Gastrocnemius medialis (tissue), 4 donors: ENCODE results near the gene BACE1. TPM values are rescaled to one million over a fixed set of nuclear protein-coding genes. Genes with fewer than 3 reads are reported as not detected.
"Not testable (repeated sequence)": the region's sequence is repeated elsewhere in the genome, so short reads cannot be mapped to it uniquely, and the experiment has no call there.

Experiments
- ATAC-seq, 2 donors: fragments of 150-250 bp; one replicate each; pipeline ENCODE4 v1.9.1; 2016
- DNase-seq, 2 donors: peaks; one replicate each; pipeline ENCODE4 v3.0.0-alpha.2; 2019
- H3K27ac ChIP-seq, 4 donors: fragments of 200-600 bp; sonication (generic); 1 replicate in 1 of 4; 2 replicates in 3 of 4; pipeline ENCODE4 v1.5.1; 2016 to 2018; ENCODE audit warnings: mild to moderate bottlenecking in 2 of 4, moderate library complexity in 1 of 4
- H3K27me3 ChIP-seq, 3 donors: fragments of 200-600 bp; sonication (generic) in 2 of 3; 1 replicate in 1 of 3; 2 replicates in 2 of 3; pipeline versions ENCODE4 v1.5.1 to v1.6.0; 2016 to 2019; ENCODE audit warnings: mild to moderate bottlenecking in 1 of 3, moderate library complexity in 1 of 3
- H3K36me3 ChIP-seq, 2 donors: fragments of 200-600 bp; sonication (generic) in 1 of 2; one replicate each; pipeline ENCODE4 v1.5.1; 2017 to 2018
- H3K4me1 ChIP-seq, 2 donors: fragments of 200-600 bp; sonication (generic) in 1 of 2; one replicate each; pipeline ENCODE4 v1.5.1; 2016 to 2017; ENCODE audit warnings: mild to moderate bottlenecking in 2 of 2
- H3K4me3 ChIP-seq, 4 donors: fragments of 200-600 bp; sonication (generic) in 3 of 4; 1 replicate in 1 of 4; 2 replicates in 3 of 4; pipeline ENCODE4 v1.5.1; 2016 to 2019; ENCODE audit warnings: mild to moderate bottlenecking in 2 of 4
- H3K9me3 ChIP-seq, 3 donors: fragments of 200-600 bp; sonication (generic) in 2 of 3; 1 replicate in 1 of 3; 2 replicates in 2 of 3; pipeline ENCODE4 v1.5.1; 2016 to 2019
- POLR2A ChIP-seq, 2 donors: fragments of 450-650 bp; IDR thresholded peaks; one replicate each; pipeline ENCODE4 v1.6.1; 2017; ENCODE audit warnings: antibody characterized with exemption in 2 of 2, mild to moderate bottlenecking in 2 of 2, moderate library complexity in 2 of 2
- in situ Hi-C, 4 donors: fragments of 200-750 bp; cut with MboI; loops; one replicate each; pipeline versions ENCODE4 v1.15.0 to v1.8.0; 2017; ENCODE audit warnings: low sequenced_read_pairs in 4 of 4
- intact Hi-C: fragments of 100-400 bp; cut with DNase I; formaldehyde crosslinking; loops from one replicate; pipeline ENCODE4 v1.15.1; 2023; ENCODE audit warnings: low total_unique reads
- total RNA-seq, 4 donors: library from RNA; depleted of rRNA; stranded (reverse); fragments of >200 nt; gene quantifications; one replicate each; pipeline versions ENCODE4 v1.1.0 to v1.2.3, GENCODE V29; 2016
- TF ChIP-seq, protein P1 (sequence below), 5 experiments: fragments of 450-650 bp in 3 of 5; fragments of 200-600 bp in 2 of 5; sonication (generic) in 2 of 5; IDR thresholded peaks in 4 of 5; conservative IDR thresholded peaks in 1 of 5; 1 replicate in 4 of 5; 2 replicates in 1 of 5; pipeline ENCODE4 v1.5.1; 2016 to 2019; ENCODE audit warnings: antibody characterized with exemption in 5 of 5, mild to moderate bottlenecking in 3 of 5, moderate library complexity in 3 of 5

The BACE1 gene
- total RNA-seq, 4 donors from 2014 or later: 3.6 to 18.2 (median 11.1) TPM

DNA sequence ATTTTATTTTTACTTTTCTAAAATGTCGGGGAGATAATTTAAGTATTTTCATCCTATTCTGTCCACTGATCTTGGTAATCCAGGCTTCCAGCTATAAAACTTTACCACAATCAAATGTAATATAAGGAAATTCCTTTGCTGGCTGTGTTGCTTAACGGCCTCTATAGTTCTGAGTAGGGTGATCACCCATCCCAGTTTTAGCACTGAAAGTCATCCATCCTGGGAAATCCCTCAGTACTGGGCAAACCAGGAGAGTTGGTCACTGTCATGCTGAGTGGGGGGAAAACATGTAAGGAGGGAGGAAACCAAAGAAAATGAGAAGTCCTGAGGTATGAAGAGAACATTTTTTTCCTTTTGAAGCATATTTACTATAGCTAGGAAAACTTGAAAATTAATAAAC, 37.7 kb downstream of the BACE1 start:
- in situ Hi-C loops (no loop called here), intact Hi-C loops (no loop called here)
- ATAC-seq: no peak
- Histone ChIP-seq H3K4me3 (no peak overlapping the region), H3K27me3 (no peaks in the 10 kb centered on the region), H3K4me1 (no peaks in the 10 kb centered on the region), H3K9me3 (no peaks in the 10 kb centered on the region), H3K36me3 (peaks cover 0 to 43% of the 10 kb centered on the region in 2 donors), H3K27ac (no peak overlapping the region)
- TF ChIP-seq, protein P1, sequence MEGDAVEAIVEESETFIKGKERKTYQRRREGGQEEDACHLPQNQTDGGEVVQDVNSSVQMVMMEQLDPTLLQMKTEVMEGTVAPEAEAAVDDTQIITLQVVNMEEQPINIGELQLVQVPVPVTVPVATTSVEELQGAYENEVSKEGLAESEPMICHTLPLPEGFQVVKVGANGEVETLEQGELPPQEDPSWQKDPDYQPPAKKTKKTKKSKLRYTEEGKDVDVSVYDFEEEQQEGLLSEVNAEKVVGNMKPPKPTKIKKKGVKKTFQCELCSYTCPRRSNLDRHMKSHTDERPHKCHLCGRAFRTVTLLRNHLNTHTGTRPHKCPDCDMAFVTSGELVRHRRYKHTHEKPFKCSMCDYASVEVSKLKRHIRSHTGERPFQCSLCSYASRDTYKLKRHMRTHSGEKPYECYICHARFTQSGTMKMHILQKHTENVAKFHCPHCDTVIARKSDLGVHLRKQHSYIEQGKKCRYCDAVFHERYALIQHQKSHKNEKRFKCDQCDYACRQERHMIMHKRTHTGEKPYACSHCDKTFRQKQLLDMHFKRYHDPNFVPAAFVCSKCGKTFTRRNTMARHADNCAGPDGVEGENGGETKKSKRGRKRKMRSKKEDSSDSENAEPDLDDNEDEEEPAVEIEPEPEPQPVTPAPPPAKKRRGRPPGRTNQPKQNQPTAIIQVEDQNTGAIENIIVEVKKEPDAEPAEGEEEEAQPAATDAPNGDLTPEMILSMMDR (IDR thresholded peaks at IDR 0.05 in 4 of 5, conservative IDR thresholded peaks at IDR 0.05 in 1 of 5): no peak
- no peak for DNase-seq

GRCh38 chr11:117273550-117274289, 42.3 kb downstream of the BACE1 start:
- Histone ChIP-seq H3K27me3 (no peaks in the 10 kb centered on the region), H3K27ac (no peak overlapping the region), H3K36me3 (peaks cover 0 to 4% of the 10 kb centered on the region in 2 donors), H3K4me3 (no peak overlapping the region), H3K4me1 (no peaks in the 10 kb centered on the region), H3K9me3 (no peaks in the 10 kb centered on the region)
- TF ChIP-seq, protein P1 (IDR thresholded peaks at IDR 0.05 in 4 of 5, conservative IDR thresholded peaks at IDR 0.05 in 1 of 5): no peak
- no peak for TF ChIP-seq POLR2A (IDR thresholded peaks at IDR 0.05)
- no peak for ATAC-seq
- DNase-seq: no peak
- in situ Hi-C loops: no loop called here
- intact Hi-C loops: no loop called here

DNA sequence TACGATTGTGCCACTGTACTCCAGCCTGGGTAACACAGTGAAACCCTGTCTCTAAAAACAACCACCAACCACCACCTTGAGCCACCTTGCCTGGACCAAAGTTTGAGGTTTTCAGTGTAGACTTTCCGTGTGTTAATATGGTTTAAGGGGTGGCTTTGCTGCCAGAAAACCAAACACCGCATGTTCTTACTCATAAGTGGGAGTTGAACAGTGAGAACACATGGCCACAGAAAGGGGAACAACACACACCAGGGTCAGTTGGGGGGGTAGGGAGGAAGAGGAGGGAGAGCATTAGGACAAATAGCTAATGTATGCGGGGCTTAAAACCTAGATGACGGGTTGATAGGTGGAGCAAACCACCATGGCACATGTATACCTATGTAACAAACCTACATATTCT, 43.9 kb downstream of the BACE1 start:
- in situ Hi-C loops, H3K27ac ChIP-seq, intact Hi-C loops, H3K9me3 ChIP-seq, H3K36me3 ChIP-seq, DNase-seq, H3K4me1 ChIP-seq, H3K27me3 ChIP-seq, H3K4me3 ChIP-seq, ATAC-seq: not testable (repeated sequence)

- DNase-seq: no peak
- TF ChIP-seq, protein P1 (IDR thresholded peaks at IDR 0.05 in 4 of 5, conservative IDR thresholded peaks at IDR 0.05 in 1 of 5): no peak
- no peak for TF ChIP-seq POLR2A (IDR thresholded peaks at IDR 0.05)
- Histone ChIP-seq H3K4me1 (no peaks in the 10 kb centered on the region), H3K27me3 (no peaks in the 10 kb centered on the region), H3K4me3 (no peak overlapping the region), H3K36me3 (peaks cover 0 to 4% of the 10 kb centered on the region in 2 donors), H3K27ac (no peak overlapping the region), H3K9me3 (no peaks in the 10 kb centered on the region)
- ATAC-seq: no peak
- intact Hi-C loops: no loop called here
- in situ Hi-C loops: no loop called here
Observed at GRCh38 chr11:117271208-117271607, 44.8 kb downstream of the BACE1 start.

- no peaks in the 10 kb centered on the region for H3K4me1 ChIP-seq
- intact Hi-C loops (no loop called here), in situ Hi-C loops (no loop called here)
- DNase-seq (no peak), ATAC-seq (no peak)
- H3K27me3 ChIP-seq: no peaks in the 10 kb centered on the region
- H3K4me3 ChIP-seq: no peak overlapping the region
- no peaks in the 10 kb centered on the region for H3K9me3 ChIP-seq
- H3K27ac ChIP-seq: no peak overlapping the region
- no peaks in the 10 kb centered on the region for H3K36me3 ChIP-seq
- no peak for TF ChIP-seq POLR2A (IDR thresholded peaks at IDR 0.05)
- TF ChIP-seq, protein P1 (IDR thresholded peaks at IDR 0.05 in 4 of 5, conservative IDR thresholded peaks at IDR 0.05 in 1 of 5): no peak
Observed at GRCh38 chr11:117269856-117270255, 46.2 kb downstream of the BACE1 start.
